Measurements from ENCODE around the gene KCNN2.
"Not testable (repeated sequence)": the region's sequence is repeated elsewhere in the genome, so short reads cannot be mapped to it uniquely, and the experiment has no call there.

The KCNN2 gene

GRCh38 chr5:114419959-114420358, 58.1 kb downstream of the KCNN2 start:
- no peak for DNase-seq (ENCODE audit: low read depth in 2 of 2)

GRCh38 chr5:114427204-114427603, 65.3 kb downstream of the KCNN2 start:
- no peak for DNase-seq (ENCODE audit: low read depth in 2 of 2)

- DNase-seq (ENCODE audit: low read depth in 2 of 2) = no peak
Observed at GRCh38 chr5:114430532-114430931, 68.7 kb downstream of the KCNN2 start.

GRCh38 chr5:114432684-114433083, 70.8 kb downstream of the KCNN2 start:
- not testable (repeated sequence) for DNase-seq (ENCODE audit: low read depth in 2 of 2)

GRCh38 chr5:114434396-114435219, 72.7 kb downstream of the KCNN2 start:
- no peak for DNase-seq (ENCODE audit: low read depth in 2 of 2)

- DNase-seq (ENCODE audit: low read depth in 2 of 2) = no peak
Observed at GRCh38 chr5:114435220-114435481, 73.3 kb downstream of the KCNN2 start.

- no peak for DNase-seq (ENCODE audit: low read depth in 2 of 2)
Observed at GRCh38 chr5:114435885-114436299, 74.0 kb downstream of the KCNN2 start.

- DNase-seq (ENCODE audit: low read depth in 2 of 2) = no peak
Observed at GRCh38 chr5:114437936-114438335, 76.1 kb downstream of the KCNN2 start.

- DNase-seq (ENCODE audit: low read depth in 2 of 2) = no peak
Observed at GRCh38 chr5:114438471-114438870, 76.6 kb downstream of the KCNN2 start.

- no peak for DNase-seq (ENCODE audit: low read depth in 2 of 2)
Observed at GRCh38 chr5:114447084-114447773, 85.4 kb downstream of the KCNN2 start.

- no peak for DNase-seq (ENCODE audit: low read depth in 2 of 2)
Observed at GRCh38 chr5:114448481-114448880, 86.6 kb downstream of the KCNN2 start.

- no peak for DNase-seq (ENCODE audit: low read depth in 2 of 2)
Observed at GRCh38 chr5:114449860-114450421, 88.1 kb downstream of the KCNN2 start.

- DNase-seq (ENCODE audit: low read depth in 2 of 2) = no peak
Observed at GRCh38 chr5:114450437-114450836, 88.6 kb downstream of the KCNN2 start.

- DNase-seq (ENCODE audit: low read depth in 2 of 2) = no peak
Observed at GRCh38 chr5:114458726-114459125, 96.9 kb downstream of the KCNN2 start.

GRCh38 chr5:114467171-114467570, 105.3 kb downstream of the KCNN2 start:
- DNase-seq (ENCODE audit: low read depth in 2 of 2) = no peak

GRCh38 chr5:114467729-114468128, 105.9 kb downstream of the KCNN2 start:
- no peak for DNase-seq (ENCODE audit: low read depth in 2 of 2)

GRCh38 chr5:114469372-114469771, 107.5 kb downstream of the KCNN2 start:
- DNase-seq (ENCODE audit: low read depth in 2 of 2) = no peak

- no peak for DNase-seq (ENCODE audit: low read depth in 2 of 2)
Observed at GRCh38 chr5:114471529-114471928, 109.7 kb downstream of the KCNN2 start.

- DNase-seq (ENCODE audit: low read depth in 2 of 2) = no peak
Observed at GRCh38 chr5:114473541-114473940, 111.7 kb downstream of the KCNN2 start.

GRCh38 chr5:114477816-114478334, 116.0 kb downstream of the KCNN2 start:
- DNase-seq (ENCODE audit: low read depth in 2 of 2) = no peak

GRCh38 chr5:114500756-114501155, 138.9 kb downstream of the KCNN2 start:
- no peak for DNase-seq (ENCODE audit: low read depth in 2 of 2)

- no peak for DNase-seq (ENCODE audit: low read depth in 2 of 2)
Observed at GRCh38 chr5:114504560-114504959, 142.7 kb downstream of the KCNN2 start.

GRCh38 chr5:114524221-114524620, 162.4 kb downstream of the KCNN2 start:
- no peak for DNase-seq (ENCODE audit: low read depth in 2 of 2)
